Fibroblast of skin of left quadriceps (primary cell): ENCODE data around the gene NPEPL1.

Experiments
- DNase-seq, 2 experiments: peaks; one replicate each; pipeline ENCODE4 v3.0.0-alpha.2; 2013; ENCODE audit warnings: low read depth in 2 of 2

The NPEPL1 gene

GRCh38 chr20:58657262-58657661, 35.3 kb upstream of the NPEPL1 start:
- no peak for DNase-seq

- DNase-seq = no peak
These were observed 34.6 kb upstream of the NPEPL1 start for GRCh38 chr20:58657986-58658385.

- no peak for DNase-seq
These were observed 33.8 kb upstream of the NPEPL1 start for GRCh38 chr20:58658760-58659159.

- DNase-seq = no peak
These were observed 32.8 kb upstream of the NPEPL1 start for GRCh38 chr20:58659841-58660240.

GRCh38 chr20:58660855-58661597, 31.6 kb upstream of the NPEPL1 start:
- no peak for DNase-seq

GRCh38 chr20:58661598-58662473, 30.8 kb upstream of the NPEPL1 start:
- no peak for DNase-seq

- DNase-seq = no peak
These were observed 28.3 kb upstream of the NPEPL1 start for GRCh38 chr20:58664331-58664730.

- no peak for DNase-seq
These were observed 27.7 kb upstream of the NPEPL1 start for GRCh38 chr20:58664883-58665282.

- DNase-seq = no peak
These were observed 27.0 kb upstream of the NPEPL1 start for GRCh38 chr20:58665606-58666005.

GRCh38 chr20:58666702-58667101, 25.9 kb upstream of the NPEPL1 start:
- no peak for DNase-seq

GRCh38 chr20:58667975-58668374, 24.6 kb upstream of the NPEPL1 start:
- DNase-seq = no peak

- DNase-seq = no peak
These were observed 23.7 kb upstream of the NPEPL1 start for GRCh38 chr20:58668901-58669286.

- no peak for DNase-seq
These were observed 23.2 kb upstream of the NPEPL1 start for GRCh38 chr20:58669287-58670006.

GRCh38 chr20:58670102-58670501, 22.5 kb upstream of the NPEPL1 start:
- DNase-seq = no peak

GRCh38 chr20:58670659-58671058, 21.9 kb upstream of the NPEPL1 start:
- no peak for DNase-seq

- DNase-seq = no peak
These were observed 19.5 kb upstream of the NPEPL1 start for GRCh38 chr20:58673119-58673518.

GRCh38 chr20:58675146-58675584, 17.4 kb upstream of the NPEPL1 start:
- DNase-seq = no peak

GRCh38 chr20:58675641-58676040, 17.0 kb upstream of the NPEPL1 start:
- no peak for DNase-seq

GRCh38 chr20:58676161-58676560, 16.4 kb upstream of the NPEPL1 start:
- no peak for DNase-seq

GRCh38 chr20:58677079-58677604, 15.5 kb upstream of the NPEPL1 start:
- no peak for DNase-seq

- DNase-seq = no peak
These were observed 14.8 kb upstream of the NPEPL1 start for GRCh38 chr20:58677808-58678207.

- no peak for DNase-seq
These were observed 13.8 kb upstream of the NPEPL1 start for GRCh38 chr20:58678806-58679205.
